GM12878 (cell line): ENCODE results near the gene ENTPD3. TPM values are rescaled to one million over a fixed set of nuclear protein-coding genes. Genes with fewer than 3 reads are reported as not detected.
A peak's percentile ranks its signal among the peaks of the same experiment; 100 is the strongest.

ENCODE experiments used
- ATAC-seq: fragments of 200-7000 bp; cut with Tn5 transposase; 3 replicates; pipeline ENCODE4 v1.9.1; 2020; ENCODE audit warnings: mild to moderate bottlenecking, moderate library complexity
- BruUV-seq: library from RNA; stranded (reverse); fragments of 400-500 nt; replicated peaks from 2 replicates; lab custom pipeline; 2021; lab: Mats Ljungman, UMichigan
- CTCF ChIA-PET: fragments of 300-600 bp; sonication (Branson Sonifier 250); formaldehyde crosslinking; extraction: SDS; loops from one replicate; lab custom pipeline; 2021; ENCODE audit warnings: inconsistent platforms; lab: Yijun Ruan, JAX
- POLR2A ChIA-PET: fragments of 350-600 bp; formaldehyde crosslinking; extraction: SDS; loops from one replicate; lab custom pipeline; 2021; ENCODE audit warnings: inconsistent platforms; lab: Charles Lee
- RAD21 ChIA-PET: fragments of 300-600 bp; sonication (Branson Sonifier 250); formaldehyde crosslinking; loops from one replicate; lab custom pipeline; 2023; ENCODE audit warnings: antibody characterized with exemption; ENCODE audit not compliant: unreplicated experiment; lab: Charles Lee
- SMC1A ChIA-PET: fragments of 300-600 bp; sonication (Branson Sonifier 250); formaldehyde crosslinking; loops from one replicate; lab custom pipeline; 2023; ENCODE audit not compliant: unreplicated experiment, uncharacterized antibody; lab: Charles Lee
- DNase-seq: peaks from one replicate; pipeline ENCODE4 v3.0.0-alpha.2; 2011; ENCODE audit warnings: low read depth, low spot score
- FAIRE-seq: peaks from 3 replicates; lab custom pipeline; 2011; peaks lifted over from hg19 to GRCh38; lab: Jason Lieb, UNC
- H2AFZ ChIP-seq: 2 replicates; pipeline ENCODE4 v1.6.0; 2011; ENCODE audit warnings: low read depth, low read length, control low read depth; ENCODE audit not compliant: control insufficient read depth
- H3K27ac ChIP-seq: 2 replicates; pipeline ENCODE4 v1.5.1; 2011; ENCODE audit warnings: control low read depth; ENCODE audit not compliant: control insufficient read depth, insufficient read depth
- H3K27me3 ChIP-seq, 2 experiments: replicated peaks in 1 of 2; 2 replicates each; pipeline versions ENCODE4 v1.6.0 to v1.6.1; 2011; ENCODE audit warnings: low read length in 1 of 2; ENCODE audit not compliant: control insufficient read depth in 2 of 2, insufficient read depth in 2 of 2
- H3K36me3 ChIP-seq, 2 experiments: 2 replicates each; pipeline ENCODE4 v1.5.1; 2011; ENCODE audit warnings: low read length in 1 of 2; ENCODE audit not compliant: control insufficient read depth in 2 of 2, insufficient read depth in 2 of 2
- H3K4me1 ChIP-seq: 2 replicates; pipeline ENCODE4 v1.6.1; 2011; ENCODE audit warnings: mild to moderate bottlenecking, low read length, moderate library complexity, mixed read lengths; ENCODE audit not compliant: control insufficient read depth, insufficient read depth
- H3K4me2 ChIP-seq: 2 replicates; pipeline ENCODE4 v1.6.0; 2011; ENCODE audit warnings: control low read depth; ENCODE audit not compliant: control insufficient read depth, insufficient read depth
- H3K4me3 ChIP-seq: fragments of 200-600 bp; sonication (generic); 2 replicates; pipeline ENCODE4 v1.5.1; 2016
- H3K79me2 ChIP-seq: 2 replicates; pipeline ENCODE4 v1.6.0; 2011; ENCODE audit warnings: low read length; ENCODE audit not compliant: control insufficient read depth, insufficient read depth
- H3K9ac ChIP-seq: 2 replicates; pipeline ENCODE4 v1.8.0; 2011; ENCODE audit warnings: low read length, control low read depth, mixed read lengths; ENCODE audit not compliant: control insufficient read depth, insufficient read depth
- H3K9me3 ChIP-seq: replicated peaks from 3 replicates; pipeline ENCODE4 v1.5.1; 2011; ENCODE audit warnings: mild to moderate bottlenecking, low read length; ENCODE audit not compliant: control insufficient read depth, insufficient read depth
- H4K20me1 ChIP-seq: 2 replicates; pipeline ENCODE4 v1.6.0; 2011; ENCODE audit not compliant: control insufficient read depth, insufficient read depth
- BMI1 ChIP-seq: fragments of 450-650 bp; IDR thresholded peaks from 2 replicates; pipeline ENCODE4 v1.6.1; 2016; ENCODE audit warnings: mild to moderate bottlenecking, moderate library complexity, borderline replicate concordance
- CHD1 ChIP-seq: IDR thresholded peaks from 2 replicates; pipeline ENCODE4 v1.6.1; 2012; ENCODE audit warnings: low read depth, low read length, improper control_type of control experiment
- DPF2 ChIP-seq: fragments of 450-650 bp; IDR thresholded peaks from 2 replicates; pipeline ENCODE4 v1.6.1; 2017; ENCODE audit warnings: mild to moderate bottlenecking
- FOS ChIP-seq: IDR thresholded peaks from 3 replicates; pipeline ENCODE4 v1.6.1; 2011; ENCODE audit warnings: borderline replicate concordance; ENCODE audit not compliant: insufficient read length; ENCODE audit errors: extremely low read depth
- GABPA ChIP-seq: IDR thresholded peaks from 2 replicates; pipeline ENCODE4 v1.6.1; 2014; ENCODE audit warnings: antibody characterized with exemption, low read depth, mild to moderate bottlenecking, inconsistent platforms
- MEF2A ChIP-seq: IDR thresholded peaks from 2 replicates; pipeline ENCODE4 v1.6.1; 2011; ENCODE audit warnings: low read depth, mild to moderate bottlenecking, low read length, moderate library complexity; ENCODE audit not compliant: insufficient read depth
- NRF1 ChIP-seq: conservative IDR thresholded peaks from 2 replicates; pipeline ENCODE4 v1.6.1; 2011; ENCODE audit warnings: mild to moderate bottlenecking, low read depth, low read length, improper control_type of control experiment
- RB1 ChIP-seq: fragments of 450-650 bp; formaldehyde crosslinking; IDR thresholded peaks from 2 replicates; pipeline ENCODE4 v1.6.1; 2017; ENCODE audit warnings: mild to moderate bottlenecking, borderline replicate concordance
- SMARCA5 ChIP-seq: fragments of 450-650 bp; IDR thresholded peaks from 2 replicates; pipeline ENCODE4 v1.6.1; 2017; ENCODE audit warnings: mild to moderate bottlenecking
- SPI1 ChIP-seq: IDR thresholded peaks from 2 replicates; pipeline ENCODE4 v1.6.1; 2011; ENCODE audit warnings: low read depth, mild to moderate bottlenecking, low read length, moderate library complexity, borderline replicate concordance; ENCODE audit not compliant: insufficient read depth
- SREBF1 ChIP-seq: IDR thresholded peaks from 2 replicates; pipeline ENCODE4 v1.6.1; 2012; ENCODE audit warnings: mild to moderate bottlenecking, low read length
- SUPT20H ChIP-seq: IDR thresholded peaks from 2 replicates; pipeline ENCODE4 v1.6.1; 2011; ENCODE audit warnings: low read depth, mild to moderate bottlenecking, low read length, moderate library complexity, borderline replicate concordance; ENCODE audit not compliant: control insufficient read depth
- TBL1XR1 ChIP-seq: IDR thresholded peaks from 2 replicates; pipeline ENCODE4 v1.6.1; 2012; ENCODE audit warnings: low read depth, low read length, improper control_type of control experiment
- TCF12 ChIP-seq: IDR thresholded peaks from 2 replicates; pipeline ENCODE4 v1.6.1; 2011; ENCODE audit warnings: low read depth, mild to moderate bottlenecking, low read length
- WRNIP1 ChIP-seq: IDR thresholded peaks from 2 replicates; pipeline ENCODE4 v1.6.1; 2011; ENCODE audit warnings: low read depth, low read length, improper control_type of control experiment, borderline replicate concordance
- WGBS: methylation state at CpG from one replicate; pipeline ENCODE4 v1.1.6; 2016; ENCODE audit warnings: low lambda C conversion rate; ENCODE audit not compliant: insufficient replicate concordance, insufficient coverage; ENCODE audit errors: missing lambda C conversion rate; 5-methylcytosine and 5-hydroxymethylcytosine counted together
- in situ Hi-C: fragments of 300-500 bp; cut with MboI; formaldehyde crosslinking; loops from 9 replicates; pipeline ENCODE4 v1.14.3; 2018; ENCODE audit warnings: mixed read lengths
- intact Hi-C: fragments of 100-400 bp; cut with micrococcal nuclease; formaldehyde crosslinking; loops from one replicate; pipeline ENCODE4 v1.14.2; 2022; ENCODE audit not compliant: unreplicated experiment
- polyA plus RNA-seq, 11 experiments: library from polyadenylated mRNA; depleted of rRNA in 4 of 11; unstranded in 6 of 11; stranded (reverse) in 5 of 11; fragments of >200 nt; fragmentation: Nextera tagmentation in 4 of 11; fragmentation: Illumina TruSeq in 1 of 11; extraction: Ambion mirVana in 4 of 11; extraction: Trizol in 1 of 11; gene quantifications; 1 replicate in 1 of 11; 2 replicates in 10 of 11; pipeline versions ENCODE4 v1.2.1 to v1.2.3, GENCODE V29; 2011 to 2016; ENCODE audit warnings: inconsistent platforms in 2 of 11, missing spikeins in 2 of 11, low read depth in 1 of 11
- total RNA-seq, 4 experiments: library from RNA; depleted of rRNA in 3 of 4; stranded (reverse); fragments of >200 nt in 3 of 4; fragmentation: Illumina TruSeq in 1 of 4; extraction: Trizol in 1 of 4; gene quantifications; 2 replicates each; pipeline versions ENCODE4 v1.2.1 to v1.2.3, GENCODE V29; 2013 to 2021
- TF ChIP-seq, protein P1 (sequence below): IDR thresholded peaks from 2 replicates; pipeline ENCODE4 v1.6.1; 2012; ENCODE audit warnings: mild to moderate bottlenecking, low read depth, low read length
- TF ChIP-seq, protein P2 (sequence below): fragments of 450-650 bp; IDR thresholded peaks from 2 replicates; pipeline ENCODE4 v1.6.1; 2016; ENCODE audit warnings: mild to moderate bottlenecking

Gene ENTPD3
- total and polyA plus RNA-seq, 10 of the 15 experiments (the other 5 are each of a cell fraction or from before 2014, with no cell fraction given), result 0.03 TPM; not detected in 9

DNA sequence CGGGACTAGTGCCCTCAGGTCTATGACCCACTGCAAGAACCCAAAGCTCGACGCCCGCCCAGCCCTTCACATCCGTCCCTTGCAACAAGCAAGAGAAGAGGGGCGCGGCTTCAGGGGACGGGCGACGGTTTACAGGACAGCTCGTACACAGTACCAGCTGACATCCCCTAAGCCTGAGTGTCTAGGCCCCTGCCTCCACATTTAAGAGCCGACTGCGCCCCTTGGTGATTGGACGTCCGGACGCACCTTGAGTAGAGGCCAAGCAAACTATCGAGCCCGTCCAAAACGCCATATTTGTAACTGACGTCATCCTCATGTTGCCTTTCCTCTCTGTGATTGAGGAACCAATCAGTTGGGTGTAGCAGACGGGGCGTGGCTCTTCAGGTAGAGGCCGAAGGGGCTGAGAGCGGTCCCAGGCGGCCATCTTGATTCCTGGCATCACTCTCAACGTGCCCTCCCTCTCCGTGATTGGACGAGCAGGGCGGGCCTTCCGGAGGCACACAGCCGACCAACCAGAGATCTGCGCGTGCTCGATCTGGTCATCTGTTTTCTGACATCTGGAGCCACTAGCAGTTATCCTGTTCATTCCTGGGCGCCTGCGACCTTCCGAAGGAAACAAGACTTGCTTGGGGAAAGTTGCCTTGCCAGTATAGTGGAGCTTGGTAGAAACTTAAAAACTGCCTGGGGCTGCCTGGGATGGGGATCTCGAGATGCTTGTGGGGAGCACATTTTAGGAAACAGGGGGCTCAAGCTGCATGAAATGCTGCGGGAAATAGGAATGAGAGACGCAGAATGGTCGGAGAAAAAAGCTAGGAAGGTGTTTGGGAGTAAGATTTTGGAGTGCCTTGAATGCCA is 66.1 kb downstream of the ENTPD3 start:
- ChIA-PET POLR2A (interaction anchor here (0.7 to 2.8 kb wide), 8 partner anchors 9 to 518 kb away, joined by 3 to 9 read pairs (median 4); partner anchors contain the start of genes EIF1B, ZNF619 and ZNF620), RAD21 (interaction anchor here (1.6 kb wide), 1 partner anchor 43 kb away, joined by 3 read pairs; no protein-coding TSS in a partner anchor), SMC1A (interaction anchor here (1.5 kb wide), 1 partner anchor 145 kb away, joined by 5 read pairs; no protein-coding TSS in a partner anchor), CTCF (interaction anchor here (0.9 kb wide), 1 partner anchor 126 kb away, joined by 3 read pairs; no protein-coding TSS in a partner anchor)
- in situ Hi-C loops, result no loop called here
- no TSS peak for BruUV-seq
- peaks cover 14% of the 10 kb centered on the region for H3K79me2 ChIP-seq
- intact Hi-C loops, result loop anchor here (5.0 to 10.0 kb wide), 3 partner anchors 74 to 258 kb away; no protein-coding TSS in a partner anchor
- 2% methylated on average over 37 of the region's 41 CpGs for WGBS
- peak overlapping the region; percentile 78 for H3K9ac ChIP-seq
- H3K27me3 ChIP-seq, result no peaks in the 10 kb centered on the region
- DNase-seq, result peak; percentile 93
- no peaks in the 10 kb centered on the region; a peak in 1 of 4 replicates for H3K36me3 ChIP-seq
- H3K9me3 ChIP-seq, result no peaks in the 10 kb centered on the region
- H3K4me3 ChIP-seq, result peak overlapping the region; percentile 82
- no peaks in the 10 kb centered on the region; the same call in 1 of the 2 replicates for H3K4me1 ChIP-seq
- H3K27ac ChIP-seq, result peak overlapping the region; percentile 81
- H3K4me2 ChIP-seq, result peak overlapping the region; percentile 95
- FAIRE-seq, result peak; percentile 99
- ATAC-seq, result peak; percentile 95
- peak overlapping the region; percentile 99 for H2AFZ ChIP-seq
- no peaks in the 10 kb centered on the region for H4K20me1 ChIP-seq
- no peak for TF ChIP-seq CHD1
- TF ChIP-seq SPI1, result no peak
- TF ChIP-seq, protein P1, sequence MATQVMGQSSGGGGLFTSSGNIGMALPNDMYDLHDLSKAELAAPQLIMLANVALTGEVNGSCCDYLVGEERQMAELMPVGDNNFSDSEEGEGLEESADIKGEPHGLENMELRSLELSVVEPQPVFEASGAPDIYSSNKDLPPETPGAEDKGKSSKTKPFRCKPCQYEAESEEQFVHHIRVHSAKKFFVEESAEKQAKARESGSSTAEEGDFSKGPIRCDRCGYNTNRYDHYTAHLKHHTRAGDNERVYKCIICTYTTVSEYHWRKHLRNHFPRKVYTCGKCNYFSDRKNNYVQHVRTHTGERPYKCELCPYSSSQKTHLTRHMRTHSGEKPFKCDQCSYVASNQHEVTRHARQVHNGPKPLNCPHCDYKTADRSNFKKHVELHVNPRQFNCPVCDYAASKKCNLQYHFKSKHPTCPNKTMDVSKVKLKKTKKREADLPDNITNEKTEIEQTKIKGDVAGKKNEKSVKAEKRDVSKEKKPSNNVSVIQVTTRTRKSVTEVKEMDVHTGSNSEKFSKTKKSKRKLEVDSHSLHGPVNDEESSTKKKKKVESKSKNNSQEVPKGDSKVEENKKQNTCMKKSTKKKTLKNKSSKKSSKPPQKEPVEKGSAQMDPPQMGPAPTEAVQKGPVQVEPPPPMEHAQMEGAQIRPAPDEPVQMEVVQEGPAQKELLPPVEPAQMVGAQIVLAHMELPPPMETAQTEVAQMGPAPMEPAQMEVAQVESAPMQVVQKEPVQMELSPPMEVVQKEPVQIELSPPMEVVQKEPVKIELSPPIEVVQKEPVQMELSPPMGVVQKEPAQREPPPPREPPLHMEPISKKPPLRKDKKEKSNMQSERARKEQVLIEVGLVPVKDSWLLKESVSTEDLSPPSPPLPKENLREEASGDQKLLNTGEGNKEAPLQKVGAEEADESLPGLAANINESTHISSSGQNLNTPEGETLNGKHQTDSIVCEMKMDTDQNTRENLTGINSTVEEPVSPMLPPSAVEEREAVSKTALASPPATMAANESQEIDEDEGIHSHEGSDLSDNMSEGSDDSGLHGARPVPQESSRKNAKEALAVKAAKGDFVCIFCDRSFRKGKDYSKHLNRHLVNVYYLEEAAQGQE, result no peak
- TF ChIP-seq SUPT20H, result no peak
- TF ChIP-seq SREBF1, result no peak
- 0 out of 2 replicates have a peak, but pooled peaks have one; percentile 22 for TF ChIP-seq NRF1
- no peak for TF ChIP-seq MEF2A
- TF ChIP-seq TCF12, result no peak
- TF ChIP-seq, protein P2, sequence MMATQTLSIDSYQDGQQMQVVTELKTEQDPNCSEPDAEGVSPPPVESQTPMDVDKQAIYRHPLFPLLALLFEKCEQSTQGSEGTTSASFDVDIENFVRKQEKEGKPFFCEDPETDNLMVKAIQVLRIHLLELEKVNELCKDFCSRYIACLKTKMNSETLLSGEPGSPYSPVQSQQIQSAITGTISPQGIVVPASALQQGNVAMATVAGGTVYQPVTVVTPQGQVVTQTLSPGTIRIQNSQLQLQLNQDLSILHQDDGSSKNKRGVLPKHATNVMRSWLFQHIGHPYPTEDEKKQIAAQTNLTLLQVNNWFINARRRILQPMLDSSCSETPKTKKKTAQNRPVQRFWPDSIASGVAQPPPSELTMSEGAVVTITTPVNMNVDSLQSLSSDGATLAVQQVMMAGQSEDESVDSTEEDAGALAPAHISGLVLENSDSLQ, result peak; percentile 70; the same call in 1 of the 2 replicates
- no peak for TF ChIP-seq TBL1XR1
- no peak for TF ChIP-seq FOS
- 0 out of 2 replicates have a peak, but pooled peaks have one; percentile 35 for TF ChIP-seq DPF2
- peak; percentile 86 for TF ChIP-seq GABPA
- no peak for TF ChIP-seq BMI1
- TF ChIP-seq RB1, result peak; percentile 81; the same call in 1 of the 2 replicates
- TF ChIP-seq SMARCA5, result 0 out of 2 replicates have a peak, but pooled peaks have one; percentile 13
- no peak for TF ChIP-seq WRNIP1
